Loucy (cell line): ENCODE results near the gene RAP1GAP2.

Source experiments
- CTCF ChIP-seq: fragments of 200-600 bp; sonication (generic); conservative IDR thresholded peaks from 2 replicates; pipeline ENCODE4 v1.5.1; 2014; ENCODE audit warnings: mild to moderate bottlenecking, antibody characterized with exemption, low read length
- EZH2phosphoT487 ChIP-seq: fragments of 200-600 bp; IDR thresholded peaks from 2 replicates; pipeline ENCODE4 v1.6.1; 2018; ENCODE audit warnings: antibody characterized with exemption, mild to moderate bottlenecking, moderate library complexity, borderline replicate concordance

- TF ChIP-seq CTCF (no peak), EZH2phosphoT487 (no peak)
These were observed 6.5 kb upstream of the RAP1GAP2 start for GRCh38 chr17:2789700-2790099.
